Neural progenitor cell (in vitro differentiated cells): ENCODE data around the gene FHIP2A.

Experiments
- EZH2 ChIP-seq: fragments of 200-600 bp; sonication (generic); IDR thresholded peaks from 2 replicates; pipeline ENCODE4 v1.6.1; 2017; ENCODE audit warnings: antibody characterized with exemption, mild to moderate bottlenecking, moderate library complexity
- TF ChIP-seq, protein P1 (sequence below): fragments of 200-600 bp; sonication (generic); IDR thresholded peaks from 2 replicates; pipeline ENCODE4 v1.5.1; 2017; ENCODE audit warnings: antibody characterized with exemption, mild to moderate bottlenecking

DNA sequence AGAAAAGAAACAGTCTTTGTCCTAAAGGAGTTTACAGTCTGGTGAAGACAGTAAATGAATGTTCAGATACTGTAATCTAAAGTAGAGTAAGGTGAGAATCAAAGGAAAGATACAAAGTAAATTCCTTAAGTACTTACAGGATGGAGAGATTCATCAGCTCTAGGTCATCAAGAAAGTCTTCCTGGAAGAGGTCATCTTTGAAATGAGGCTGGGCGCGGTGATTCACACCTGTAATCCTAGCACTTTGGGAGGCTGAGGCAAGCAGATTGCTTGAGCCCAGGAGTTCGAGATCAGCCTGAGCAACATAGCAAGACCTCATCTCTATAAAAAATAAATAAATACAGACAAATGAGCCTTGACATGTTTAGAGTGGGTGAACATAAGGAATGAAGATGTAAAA, 18.3 kb downstream of the FHIP2A start:
- TF ChIP-seq, protein P1, sequence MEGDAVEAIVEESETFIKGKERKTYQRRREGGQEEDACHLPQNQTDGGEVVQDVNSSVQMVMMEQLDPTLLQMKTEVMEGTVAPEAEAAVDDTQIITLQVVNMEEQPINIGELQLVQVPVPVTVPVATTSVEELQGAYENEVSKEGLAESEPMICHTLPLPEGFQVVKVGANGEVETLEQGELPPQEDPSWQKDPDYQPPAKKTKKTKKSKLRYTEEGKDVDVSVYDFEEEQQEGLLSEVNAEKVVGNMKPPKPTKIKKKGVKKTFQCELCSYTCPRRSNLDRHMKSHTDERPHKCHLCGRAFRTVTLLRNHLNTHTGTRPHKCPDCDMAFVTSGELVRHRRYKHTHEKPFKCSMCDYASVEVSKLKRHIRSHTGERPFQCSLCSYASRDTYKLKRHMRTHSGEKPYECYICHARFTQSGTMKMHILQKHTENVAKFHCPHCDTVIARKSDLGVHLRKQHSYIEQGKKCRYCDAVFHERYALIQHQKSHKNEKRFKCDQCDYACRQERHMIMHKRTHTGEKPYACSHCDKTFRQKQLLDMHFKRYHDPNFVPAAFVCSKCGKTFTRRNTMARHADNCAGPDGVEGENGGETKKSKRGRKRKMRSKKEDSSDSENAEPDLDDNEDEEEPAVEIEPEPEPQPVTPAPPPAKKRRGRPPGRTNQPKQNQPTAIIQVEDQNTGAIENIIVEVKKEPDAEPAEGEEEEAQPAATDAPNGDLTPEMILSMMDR: no peak
- TF ChIP-seq EZH2: no peak
